Natural killer cell (primary cell): ENCODE measurements around the gene ARHGAP42. TPM values are rescaled to one million over a fixed set of nuclear protein-coding genes. Genes with fewer than 3 reads are reported as not detected.

ENCODE experiments used
- ATAC-seq, 3 donors: fragments of 150-1000 bp in 2 of 3; fragments of 200-7000 bp in 1 of 3; cut with Tn5 transposase; 1 replicate in 1 of 3; 2 replicates in 2 of 3; pipeline ENCODE4 v1.10.0; 2021; ENCODE audit warnings: mild to moderate bottlenecking in 2 of 3, moderate library complexity in 2 of 3
- DNase-seq, 2 donors: peaks; one replicate each; pipeline versions ENCODE4 v3.0.0 to v3.0.0-alpha.2; 2013 to 2021; ENCODE audit warnings: mixed read lengths in 1 of 2
- H3K27ac ChIP-seq: one replicate; pipeline ENCODE4 v1.5.1; 2013; ENCODE audit warnings: mild to moderate bottlenecking, low read length
- H3K27me3 ChIP-seq: one replicate; pipeline ENCODE4 v1.6.1; 2013; ENCODE audit warnings: low read length; ENCODE audit not compliant: control insufficient read depth, insufficient read depth
- H3K36me3 ChIP-seq: one replicate; pipeline ENCODE4 v1.6.1; 2013; ENCODE audit warnings: low read length; ENCODE audit not compliant: control insufficient read depth, insufficient read depth
- H3K4me1 ChIP-seq: one replicate; pipeline ENCODE4 v1.6.1; 2013; ENCODE audit warnings: low read length; ENCODE audit not compliant: control insufficient read depth, insufficient read depth
- H3K4me3 ChIP-seq: one replicate; pipeline ENCODE4 v1.5.1; 2013; ENCODE audit warnings: low read length
- H3K9me3 ChIP-seq: one replicate; pipeline ENCODE4 v1.6.1; 2013; ENCODE audit warnings: low read length; ENCODE audit not compliant: control insufficient read depth, insufficient read depth
- H3K27ac Mint-ChIP-seq, 2 donors: one replicate each; pipeline ENCODE4 v1.8.0; 2022; ENCODE audit warnings: mild to moderate bottlenecking in 2 of 2, mixed read lengths in 2 of 2, moderate library complexity in 1 of 2
- H3K27me3 Mint-ChIP-seq, 2 donors: one replicate each; pipeline ENCODE4 v1.8.0; 2022; ENCODE audit warnings: low read depth in 2 of 2, mixed read lengths in 2 of 2
- H3K36me3 Mint-ChIP-seq: one replicate; pipeline ENCODE4 v1.8.0; 2022; ENCODE audit warnings: mixed read lengths
- H3K4me1 Mint-ChIP-seq, 2 donors: one replicate each; pipeline ENCODE4 v1.8.0; 2022; ENCODE audit warnings: mixed read lengths in 2 of 2
- H3K4me3 Mint-ChIP-seq: one replicate; pipeline ENCODE4 v1.8.0; 2022; ENCODE audit warnings: mild to moderate bottlenecking, moderate library complexity, mixed read lengths
- H3K9me3 Mint-ChIP-seq, 2 donors: one replicate each; pipeline ENCODE4 v1.8.0; 2022; ENCODE audit warnings: mixed read lengths in 2 of 2
- CTCF ChIP-seq: fragments of 200-600 bp; IDR thresholded peaks from one replicate; pipeline ENCODE4 v1.8.0; 2022; ENCODE audit warnings: antibody characterized with exemption
- WGBS: methylation state at CpG from one replicate; pipeline ENCODE4 v1.1.7; 2013; ENCODE audit warnings: missing lambda C conversion rate; ENCODE audit not compliant: insufficient coverage; 5-methylcytosine and 5-hydroxymethylcytosine counted together
- intact Hi-C: fragments of 100-400 bp; cut with micrococcal nuclease; formaldehyde crosslinking; loops from one replicate; pipeline ENCODE4 v1.14.2; 2022
- total RNA-seq, 4 donors: library from RNA; stranded (reverse); fragments of 120-200 nt in 1 of 4; gene quantifications; one replicate each; pipeline versions ENCODE4 v1.2.3 to v1.2.4, GENCODE V29; 2013 to 2022

Gene ARHGAP42
- total RNA-seq, 3 donors from 2014 or later (not counting 1 experiment from before 2014, with no cell fraction given) = 6.0 to 7.6 (median 6.4) TPM

GRCh38 chr11:100865443-100866065 lies 178.5 kb downstream of the ARHGAP42 start:
- Histone ChIP-seq H3K4me1 (no peaks in the 10 kb centered on the region), H3K27ac (no peak overlapping the region), H3K4me3 (no peak overlapping the region), H3K9me3 (no peaks in the 10 kb centered on the region), H3K27me3 (no peaks in the 10 kb centered on the region), H3K36me3 (no peaks in the 10 kb centered on the region)
- intact Hi-C loops = loop anchor here (10.0 kb wide), 1 partner anchor 181 kb away; the partner anchor contains the start of gene ARHGAP42
- DNase-seq (no peak), ATAC-seq (no peak)
- WGBS = 50% methylated on average over 3 of the region's 4 CpGs
- no peaks in the 10 kb centered on the region for H3K27me3 Mint-ChIP-seq
- H3K4me1 Mint-ChIP-seq = peaks cover 15 to 16% of the 10 kb centered on the region in 2 donors
- H3K4me3 Mint-ChIP-seq = no peak overlapping the region
- peaks cover 0 to 2% of the 10 kb centered on the region in 2 donors for H3K9me3 Mint-ChIP-seq
- no peaks in the 10 kb centered on the region for H3K36me3 Mint-ChIP-seq
- no peak overlapping the region for H3K27ac Mint-ChIP-seq
- no peak for TF ChIP-seq CTCF

GRCh38 chr11:100866453-100866852 lies 179.4 kb downstream of the ARHGAP42 start:
- DNase-seq (no peak), ATAC-seq (no peak)
- Histone ChIP-seq H3K36me3 (no peaks in the 10 kb centered on the region), H3K4me1 (no peaks in the 10 kb centered on the region), H3K9me3 (no peaks in the 10 kb centered on the region), H3K27me3 (no peaks in the 10 kb centered on the region), H3K4me3 (no peak overlapping the region), H3K27ac (no peak overlapping the region)
- Mint-ChIP-seq H3K4me1 (peaks cover 15 to 16% of the 10 kb centered on the region in 2 donors), H3K27me3 (no peaks in the 10 kb centered on the region), H3K4me3 (no peak overlapping the region), H3K36me3 (no peaks in the 10 kb centered on the region), H3K27ac (no peak overlapping the region), H3K9me3 (peaks cover 0 to 2% of the 10 kb centered on the region in 2 donors)
- no peak for TF ChIP-seq CTCF
- intact Hi-C loops = loop anchor here (10.0 kb wide), 1 partner anchor 182 kb away; the partner anchor contains the start of gene ARHGAP42

- H3K4me1 ChIP-seq = no peaks in the 10 kb centered on the region
- DNase-seq (no peak), ATAC-seq (no peak)
- H3K27ac Mint-ChIP-seq = no peak overlapping the region
- H3K36me3 ChIP-seq = no peaks in the 10 kb centered on the region
- WGBS = 85% methylated on average over 2 of the region's 2 CpGs
- H3K4me3 ChIP-seq = no peak overlapping the region
- no peaks in the 10 kb centered on the region for H3K27me3 ChIP-seq
- no peak overlapping the region for H3K4me3 Mint-ChIP-seq
- peaks cover 15 to 16% of the 10 kb centered on the region in 2 donors for H3K4me1 Mint-ChIP-seq
- no peaks in the 10 kb centered on the region for H3K27me3 Mint-ChIP-seq
- no peak overlapping the region for H3K27ac ChIP-seq
- H3K9me3 Mint-ChIP-seq = peaks cover 0 to 2% of the 10 kb centered on the region in 2 donors
- no peak for TF ChIP-seq CTCF
- no peaks in the 10 kb centered on the region for H3K36me3 Mint-ChIP-seq
- H3K9me3 ChIP-seq = no peaks in the 10 kb centered on the region
- intact Hi-C loops = loop anchor here (10.0 kb wide), 1 partner anchor 183 kb away; the partner anchor contains the start of gene ARHGAP42
Measured at GRCh38 chr11:100867606-100868005, 180.5 kb downstream of the ARHGAP42 start.

GRCh38 chr11:100869328-100869727 lies 182.2 kb downstream of the ARHGAP42 start:
- intact Hi-C loops = loop anchor here (10.0 kb wide), 1 partner anchor 185 kb away; the partner anchor contains the start of gene ARHGAP42
- no peak overlapping the region for H3K27ac Mint-ChIP-seq
- Histone ChIP-seq H3K27ac (no peak overlapping the region), H3K4me1 (no peaks in the 10 kb centered on the region), H3K27me3 (no peaks in the 10 kb centered on the region), H3K9me3 (no peaks in the 10 kb centered on the region), H3K4me3 (no peak overlapping the region), H3K36me3 (no peaks in the 10 kb centered on the region)
- TF ChIP-seq CTCF = no peak
- no peaks in the 10 kb centered on the region for H3K36me3 Mint-ChIP-seq
- no peaks in the 10 kb centered on the region for H3K27me3 Mint-ChIP-seq
- ATAC-seq (no peak), DNase-seq (no peak)
- H3K4me3 Mint-ChIP-seq = no peak overlapping the region
- H3K9me3 Mint-ChIP-seq = peaks cover 0 to 2% of the 10 kb centered on the region in 2 donors
- peaks cover 9 to 14% of the 10 kb centered on the region in 2 donors for H3K4me1 Mint-ChIP-seq
- no CpG with 5 or more reads among the region's 1 CpG for WGBS
